Ishikawa (cell line): ENCODE data around the gene ZNF669.

Experiments
- CEBPB ChIP-seq: IDR thresholded peaks from 2 replicates; pipeline ENCODE4 v1.6.1; 2012
- CREB1 ChIP-seq: IDR thresholded peaks from 2 replicates; pipeline ENCODE4 v1.6.1; 2012; ENCODE audit warnings: low read depth
- EGR1 ChIP-seq: IDR thresholded peaks from 2 replicates; pipeline ENCODE4 v1.6.1; 2012
- EP300 ChIP-seq: IDR thresholded peaks from 2 replicates; pipeline ENCODE4 v1.6.1; 2012; ENCODE audit warnings: borderline replicate concordance
- FOXM1 ChIP-seq: IDR thresholded peaks from 2 replicates; pipeline ENCODE4 v1.6.1; 2012; ENCODE audit warnings: low read depth, borderline replicate concordance
- MAX ChIP-seq: IDR thresholded peaks from 2 replicates; pipeline ENCODE4 v1.6.1; 2012
- NFIC ChIP-seq: IDR thresholded peaks from 2 replicates; pipeline ENCODE4 v1.6.1; 2012
- RAD21 ChIP-seq: IDR thresholded peaks from 2 replicates; pipeline ENCODE4 v1.6.1; 2012; ENCODE audit warnings: low read depth
- REST ChIP-seq: IDR thresholded peaks from 2 replicates; pipeline ENCODE4 v1.6.1; 2012; ENCODE audit warnings: low read depth, mild to moderate bottlenecking
- TAF1 ChIP-seq: IDR thresholded peaks from 2 replicates; pipeline ENCODE4 v1.6.1; 2012; ENCODE audit warnings: low read depth, mild to moderate bottlenecking
- TCF12 ChIP-seq: IDR thresholded peaks from 2 replicates; pipeline ENCODE4 v1.6.1; 2012; ENCODE audit warnings: low read depth
- TEAD4 ChIP-seq: IDR thresholded peaks from 2 replicates; pipeline ENCODE4 v1.6.1; 2012
- USF1 ChIP-seq: IDR thresholded peaks from 2 replicates; pipeline ENCODE4 v1.6.1; 2012
- YY1 ChIP-seq: IDR thresholded peaks from 2 replicates; pipeline ENCODE4 v1.6.1; 2012; ENCODE audit warnings: low read depth
- ZBTB7A ChIP-seq: IDR thresholded peaks from 2 replicates; pipeline ENCODE4 v1.6.1; 2012; ENCODE audit warnings: low read depth

The ZNF669 gene

GRCh38 chr1:247088967-247089366, 15.2 kb downstream of the ZNF669 start:
- TF ChIP-seq REST (no peak), ZBTB7A (no peak), CREB1 (no peak), NFIC (no peak), EP300 (no peak), YY1 (no peak), CEBPB (no peak), TEAD4 (no peak), RAD21 (no peak), MAX (no peak), TCF12 (no peak), EGR1 (no peak)

GRCh38 chr1:247087256-247087655, 16.9 kb downstream of the ZNF669 start:
- no peak for TF ChIP-seq FOXM1
- no peak for TF ChIP-seq EGR1
- no peak for TF ChIP-seq USF1
- TF ChIP-seq TCF12 = no peak
- no peak for TF ChIP-seq NFIC
- no peak for TF ChIP-seq TAF1
- TF ChIP-seq CEBPB = no peak
- no peak for TF ChIP-seq REST
- TF ChIP-seq CREB1 = no peak
- TF ChIP-seq MAX = no peak
- TF ChIP-seq EP300 = no peak
- no peak for TF ChIP-seq ZBTB7A
- TF ChIP-seq RAD21 = no peak
- no peak for TF ChIP-seq YY1
- TF ChIP-seq TEAD4 = no peak

GRCh38 chr1:247085310-247085709, 18.8 kb downstream of the ZNF669 start:
- no peak for TF ChIP-seq NFIC
- no peak for TF ChIP-seq REST
- no peak for TF ChIP-seq CREB1
- no peak for TF ChIP-seq MAX
- TF ChIP-seq TCF12 = no peak
- no peak for TF ChIP-seq USF1
- no peak for TF ChIP-seq FOXM1
- TF ChIP-seq TAF1 = no peak
- TF ChIP-seq CEBPB = no peak
- TF ChIP-seq EP300 = no peak
- no peak for TF ChIP-seq RAD21
- TF ChIP-seq ZBTB7A = no peak
- TF ChIP-seq TEAD4 = no peak
- no peak for TF ChIP-seq YY1
- no peak for TF ChIP-seq EGR1

- TF ChIP-seq TEAD4 = no peak
- no peak for TF ChIP-seq ZBTB7A
- no peak for TF ChIP-seq REST
- TF ChIP-seq CEBPB = no peak
- TF ChIP-seq USF1 = no peak
- TF ChIP-seq FOXM1 = no peak
- no peak for TF ChIP-seq NFIC
- TF ChIP-seq TAF1 = no peak
- no peak for TF ChIP-seq YY1
- TF ChIP-seq MAX = no peak
- TF ChIP-seq EGR1 = no peak
- no peak for TF ChIP-seq RAD21
- no peak for TF ChIP-seq EP300
- no peak for TF ChIP-seq TCF12
- no peak for TF ChIP-seq CREB1
These were observed 19.4 kb downstream of the ZNF669 start for GRCh38 chr1:247084771-247085170.
